ENCODE data around the gene FHL2.

FHL2 gene

DNA sequence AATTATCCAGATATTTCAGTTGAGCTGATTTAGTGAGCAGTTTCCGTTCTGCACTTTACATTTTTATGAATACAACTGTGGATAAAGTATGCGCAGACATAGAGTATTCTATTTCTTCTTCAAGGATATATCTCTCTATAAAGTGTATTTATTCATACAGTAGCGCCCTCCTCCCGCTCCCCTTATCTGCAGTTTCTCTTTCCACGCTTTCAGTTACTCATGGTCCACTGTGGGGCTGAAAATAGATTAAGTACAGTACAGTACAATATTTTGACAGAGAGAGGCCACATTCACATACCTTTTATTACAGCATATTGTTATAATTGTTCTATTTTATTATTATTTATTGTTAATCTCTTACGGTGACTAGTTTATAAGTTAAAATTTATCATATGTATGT is 19.7 kb upstream of the FHL2 start:
- Histone ChIP-seq H3K9me3 (ENCODE audit: control insufficient read depth, insufficient read depth, low read depth, low read length) (peaks cover 6% of the 10 kb centered on the region; the same call in 1 of the 2 replicates), H3K9ac (ENCODE audit: low read length) (no peak overlapping the region), H3K4me1 (ENCODE audit: control insufficient read depth, insufficient read depth, low read length) (no peaks in the 10 kb centered on the region), H3K4me3 (ENCODE audit: low read depth, low read length) (no peak overlapping the region), H3K27me3 (ENCODE audit: control insufficient read depth, insufficient read depth, low read length) (no peaks in the 10 kb centered on the region), H3K36me3 (ENCODE audit: control insufficient read depth, insufficient read depth, low read length) (no peaks in the 10 kb centered on the region), H3K27ac (ENCODE audit: low read depth, low read length) (no peak overlapping the region)

DNA sequence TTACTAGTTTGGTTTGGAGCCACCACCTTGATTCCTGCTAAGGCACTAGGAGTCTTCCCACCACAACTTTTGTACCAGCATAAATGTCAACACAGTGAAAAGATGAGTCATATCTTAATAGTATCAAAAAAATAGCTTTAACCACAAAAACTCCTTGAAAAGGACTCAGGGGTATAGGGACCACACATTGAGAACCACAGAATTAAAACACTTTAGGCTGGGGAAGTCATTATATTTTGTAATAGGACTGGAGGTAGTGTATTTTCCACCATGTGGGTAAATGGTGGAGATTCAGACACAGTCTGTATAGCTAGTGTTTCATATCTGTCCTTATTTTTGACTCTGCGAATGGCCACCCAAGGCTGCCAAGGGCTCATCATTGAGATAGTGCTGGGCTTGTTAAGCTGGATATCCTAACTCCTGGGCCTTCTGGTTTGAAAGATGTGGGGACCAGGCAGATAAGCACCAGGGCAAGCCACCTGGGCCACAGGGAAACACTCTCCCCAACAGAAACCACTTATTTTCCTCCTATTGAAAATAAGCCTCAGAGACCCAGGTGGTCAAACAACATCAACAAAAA is 19.1 kb upstream of the FHL2 start:
- Histone ChIP-seq H3K4me1 (ENCODE audit: control insufficient read depth, insufficient read depth, low read length) (no peaks in the 10 kb centered on the region), H3K36me3 (ENCODE audit: control insufficient read depth, insufficient read depth, low read length) (no peaks in the 10 kb centered on the region), H3K9me3 (ENCODE audit: control insufficient read depth, insufficient read depth, low read depth, low read length) (peaks cover 6% of the 10 kb centered on the region; the same call in 1 of the 2 replicates), H3K27ac (ENCODE audit: low read depth, low read length) (no peak overlapping the region), H3K4me3 (ENCODE audit: low read depth, low read length) (no peak overlapping the region), H3K27me3 (ENCODE audit: control insufficient read depth, insufficient read depth, low read length) (no peaks in the 10 kb centered on the region), H3K9ac (ENCODE audit: low read length) (no peak overlapping the region)

DNA sequence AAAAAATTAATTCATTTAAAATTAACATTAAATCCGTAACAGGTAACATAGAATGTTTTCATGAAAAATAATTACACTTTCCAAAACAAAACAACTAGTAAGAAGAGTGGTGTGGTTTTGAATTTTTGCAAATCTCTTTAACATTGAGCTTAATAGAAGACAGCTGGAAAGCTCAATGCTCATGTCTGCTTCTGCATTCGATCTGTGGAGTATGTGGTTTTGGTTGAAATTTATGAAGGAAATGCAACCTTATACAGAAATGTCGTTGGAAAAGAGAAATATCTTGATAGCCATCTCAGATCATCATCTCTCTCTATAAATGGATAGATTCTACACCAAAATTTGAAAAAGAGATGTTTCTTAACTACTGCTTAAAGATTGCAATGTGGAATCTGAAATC is 17.3 kb upstream of the FHL2 start:
- Histone ChIP-seq H3K9ac (ENCODE audit: low read length) (no peak overlapping the region), H3K27me3 (ENCODE audit: control insufficient read depth, insufficient read depth, low read length) (no peaks in the 10 kb centered on the region), H3K27ac (ENCODE audit: low read depth, low read length) (no peak overlapping the region), H3K9me3 (ENCODE audit: control insufficient read depth, insufficient read depth, low read depth, low read length) (peaks cover 6% of the 10 kb centered on the region; the same call in 1 of the 2 replicates), H3K4me3 (ENCODE audit: low read depth, low read length) (no peak overlapping the region), H3K4me1 (ENCODE audit: control insufficient read depth, insufficient read depth, low read length) (no peaks in the 10 kb centered on the region), H3K36me3 (ENCODE audit: control insufficient read depth, insufficient read depth, low read length) (no peaks in the 10 kb centered on the region)

DNA sequence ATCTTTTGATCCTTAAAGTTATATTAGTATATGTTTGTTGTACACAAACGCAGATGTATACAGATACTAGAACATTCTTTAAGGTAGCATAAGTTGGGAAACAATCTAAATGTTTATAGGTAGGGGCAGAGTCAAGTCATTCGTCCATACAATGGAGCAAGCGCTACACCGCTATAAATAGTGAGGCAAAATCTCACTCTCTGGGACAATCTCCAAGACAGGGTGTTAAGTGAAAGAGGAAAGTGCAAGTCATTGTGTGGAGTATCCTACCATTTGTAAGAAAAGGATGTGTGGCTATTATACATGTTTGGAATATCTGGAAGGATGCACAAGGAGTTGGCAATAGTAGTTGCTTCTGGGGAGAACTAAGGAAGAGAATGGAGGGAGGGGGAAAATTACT is 16.2 kb upstream of the FHL2 start:
- H3K9me3 ChIP-seq (ENCODE audit: control insufficient read depth, insufficient read depth, low read depth, low read length), result peaks cover 3% of the 10 kb centered on the region; the same call in 1 of the 2 replicates
- no peaks in the 10 kb centered on the region for H3K4me1 ChIP-seq (ENCODE audit: control insufficient read depth, insufficient read depth, low read length)
- H3K27me3 ChIP-seq (ENCODE audit: control insufficient read depth, insufficient read depth, low read length), result no peaks in the 10 kb centered on the region
- no peak overlapping the region for H3K9ac ChIP-seq (ENCODE audit: low read length)
- H3K36me3 ChIP-seq (ENCODE audit: control insufficient read depth, insufficient read depth, low read length), result no peaks in the 10 kb centered on the region
- no peak overlapping the region for H3K27ac ChIP-seq (ENCODE audit: low read depth, low read length)
- no peak overlapping the region for H3K4me3 ChIP-seq (ENCODE audit: low read depth, low read length)

DNA sequence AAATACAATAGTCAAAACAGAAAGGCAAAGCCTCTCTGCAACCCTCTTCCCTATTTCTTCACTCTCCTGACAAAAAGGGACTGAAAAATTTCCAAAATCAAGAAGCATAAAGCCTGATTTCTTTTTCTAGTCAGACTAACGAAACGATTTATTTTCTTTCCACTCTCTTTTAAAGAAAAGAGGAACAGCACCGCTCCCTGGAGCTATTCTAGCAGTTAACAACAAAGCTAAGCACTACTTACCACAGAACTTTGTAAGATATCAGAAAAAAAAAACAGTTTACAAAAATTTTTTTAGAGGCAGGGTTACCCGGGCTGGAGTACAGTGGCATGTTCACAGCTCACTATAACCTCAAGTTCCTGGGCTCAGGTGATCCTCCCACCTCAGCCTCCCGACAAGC is 14.4 kb upstream of the FHL2 start:
- Histone ChIP-seq H3K9ac (ENCODE audit: low read length) (no peak overlapping the region), H3K4me1 (ENCODE audit: control insufficient read depth, insufficient read depth, low read length) (no peaks in the 10 kb centered on the region), H3K4me3 (ENCODE audit: low read depth, low read length) (no peak overlapping the region), H3K27me3 (ENCODE audit: control insufficient read depth, insufficient read depth, low read length) (no peaks in the 10 kb centered on the region), H3K9me3 (ENCODE audit: control insufficient read depth, insufficient read depth, low read depth, low read length) (no peaks in the 10 kb centered on the region), H3K27ac (ENCODE audit: low read depth, low read length) (no peak overlapping the region), H3K36me3 (ENCODE audit: control insufficient read depth, insufficient read depth, low read length) (no peaks in the 10 kb centered on the region)

DNA sequence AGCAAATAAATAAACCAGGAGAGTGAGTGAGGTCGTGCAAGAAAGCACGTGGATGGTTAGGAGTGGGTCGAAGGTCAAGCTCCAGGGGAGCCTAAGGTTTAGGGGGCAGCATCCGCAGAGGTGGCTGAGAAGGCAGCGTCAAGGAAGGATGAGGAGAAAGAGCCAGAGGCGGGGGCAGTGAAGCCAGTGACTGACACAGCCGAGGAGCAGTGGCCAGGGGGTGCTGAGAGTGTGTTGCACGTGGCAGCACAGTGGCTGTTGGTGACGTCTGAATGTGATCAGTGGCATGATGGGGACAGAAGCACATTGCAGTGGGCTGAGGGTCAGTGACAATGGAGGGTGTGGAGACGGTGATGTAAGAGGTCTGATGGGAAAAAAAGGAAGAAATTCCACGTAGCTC is 13.7 kb upstream of the FHL2 start:
- Histone ChIP-seq H3K4me1 (ENCODE audit: control insufficient read depth, insufficient read depth, low read length) (no peaks in the 10 kb centered on the region), H3K9me3 (ENCODE audit: control insufficient read depth, insufficient read depth, low read depth, low read length) (no peaks in the 10 kb centered on the region), H3K36me3 (ENCODE audit: control insufficient read depth, insufficient read depth, low read length) (no peaks in the 10 kb centered on the region)

DNA sequence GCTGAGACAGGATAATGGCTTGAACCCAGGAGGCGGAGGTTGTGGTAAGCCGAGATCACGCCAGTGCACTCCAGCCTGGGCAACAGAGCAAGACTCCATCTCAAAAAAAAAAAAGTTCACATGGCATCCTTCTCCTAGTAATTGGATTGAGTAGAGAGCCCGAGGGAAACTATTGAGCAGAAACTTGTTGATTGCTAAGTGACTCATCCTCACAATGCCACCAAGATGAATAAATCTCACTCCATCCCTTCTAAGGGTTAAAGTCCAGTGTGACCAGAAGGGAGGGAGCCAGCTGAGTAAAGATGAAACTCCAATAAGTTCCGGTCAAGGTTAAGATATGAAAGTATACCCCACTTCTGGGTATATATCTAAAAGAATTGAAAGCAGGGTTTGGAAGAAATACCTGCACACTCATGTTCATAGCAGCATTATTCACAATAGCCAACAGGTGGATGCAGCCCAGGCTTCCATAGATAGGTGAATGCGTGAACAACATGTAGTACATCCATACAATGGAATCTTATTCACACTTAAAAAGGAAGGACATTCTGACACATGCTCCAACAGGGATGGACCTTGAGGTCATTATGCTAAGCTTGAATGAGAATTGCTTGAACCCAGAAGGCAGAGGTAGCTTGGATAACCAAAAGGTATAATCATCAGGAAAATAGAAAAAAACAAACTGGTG is 13.0 kb upstream of the FHL2 start:
- Histone ChIP-seq H3K9me3 (ENCODE audit: control insufficient read depth, insufficient read depth, low read depth, low read length) (no peaks in the 10 kb centered on the region), H3K4me1 (ENCODE audit: control insufficient read depth, insufficient read depth, low read length) (no peaks in the 10 kb centered on the region), H3K4me3 (ENCODE audit: low read depth, low read length) (no peak overlapping the region), H3K36me3 (ENCODE audit: control insufficient read depth, insufficient read depth, low read length) (no peaks in the 10 kb centered on the region), H3K27me3 (ENCODE audit: control insufficient read depth, insufficient read depth, low read length) (no peaks in the 10 kb centered on the region), H3K27ac (ENCODE audit: low read depth, low read length) (no peak overlapping the region), H3K9ac (ENCODE audit: low read length) (no peak overlapping the region)

More for the DNA sequence above, 13.7 kb upstream of the FHL2 start:
- H3K27me3 ChIP-seq (ENCODE audit: control insufficient read depth, insufficient read depth, low read length), result no peaks in the 10 kb centered on the region
- no peak overlapping the region for H3K4me3 ChIP-seq (ENCODE audit: low read depth, low read length)
- H3K9ac ChIP-seq (ENCODE audit: low read length), result no peak overlapping the region
- H3K27ac ChIP-seq (ENCODE audit: low read depth, low read length), result no peak overlapping the region

DNA sequence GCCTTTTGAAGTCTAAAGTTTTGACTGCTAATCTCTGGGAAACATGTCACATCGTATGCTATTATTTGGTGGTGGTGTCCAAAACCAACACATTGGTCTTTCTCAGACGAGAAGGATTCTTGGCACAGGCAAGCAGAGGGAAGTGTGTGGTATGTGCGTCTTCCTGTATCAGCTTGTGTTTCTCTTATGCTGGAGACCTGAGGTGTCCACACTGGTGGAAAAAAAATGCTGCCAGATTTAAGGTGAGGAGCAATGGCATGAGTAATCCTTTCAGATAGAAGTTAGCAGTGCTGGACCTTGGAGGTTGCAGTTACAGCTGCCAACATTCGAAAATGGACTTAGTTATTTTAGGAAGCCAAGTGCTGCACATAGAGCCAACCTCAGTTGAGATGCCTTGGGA is 11.7 kb upstream of the FHL2 start:
- H3K4me1 ChIP-seq (ENCODE audit: control insufficient read depth, insufficient read depth, low read length), result no peaks in the 10 kb centered on the region
- H3K4me3 ChIP-seq (ENCODE audit: low read depth, low read length), result no peak overlapping the region
- H3K27ac ChIP-seq (ENCODE audit: low read depth, low read length), result no peak overlapping the region

DNA sequence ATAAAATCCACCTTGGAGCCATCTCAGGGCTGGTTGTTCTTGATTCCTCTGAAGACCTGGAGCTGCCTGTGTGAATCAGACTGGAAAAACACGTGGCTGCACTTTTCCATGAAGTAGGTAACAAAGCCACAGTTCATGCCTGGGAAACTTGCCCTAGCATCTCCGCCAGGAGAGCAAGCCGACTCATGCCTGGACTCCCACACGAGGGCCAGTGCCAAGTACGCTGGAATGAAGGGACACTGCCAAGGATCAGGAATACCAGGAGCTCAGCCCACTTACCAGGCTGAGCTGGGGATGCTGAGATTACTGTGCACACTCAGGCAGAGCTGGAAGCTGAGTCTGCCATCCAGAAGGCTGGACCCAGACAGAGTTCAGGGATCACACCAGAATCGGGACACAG is 10.9 kb upstream of the FHL2 start:
- Histone ChIP-seq H3K9me3 (ENCODE audit: control insufficient read depth, insufficient read depth, low read depth, low read length) (no peaks in the 10 kb centered on the region), H3K27me3 (ENCODE audit: control insufficient read depth, insufficient read depth, low read length) (no peaks in the 10 kb centered on the region), H3K27ac (ENCODE audit: low read depth, low read length) (no peak overlapping the region), H3K9ac (ENCODE audit: low read length) (no peak overlapping the region), H3K4me1 (ENCODE audit: control insufficient read depth, insufficient read depth, low read length) (no peaks in the 10 kb centered on the region), H3K4me3 (ENCODE audit: low read depth, low read length) (no peak overlapping the region), H3K36me3 (ENCODE audit: control insufficient read depth, insufficient read depth, low read length) (no peaks in the 10 kb centered on the region)

More for the DNA sequence above, 11.7 kb upstream of the FHL2 start:
- Histone ChIP-seq H3K27me3 (ENCODE audit: control insufficient read depth, insufficient read depth, low read length) (no peaks in the 10 kb centered on the region), H3K9ac (ENCODE audit: low read length) (no peak overlapping the region), H3K9me3 (ENCODE audit: control insufficient read depth, insufficient read depth, low read depth, low read length) (no peaks in the 10 kb centered on the region), H3K36me3 (ENCODE audit: control insufficient read depth, insufficient read depth, low read length) (no peaks in the 10 kb centered on the region)

DNA sequence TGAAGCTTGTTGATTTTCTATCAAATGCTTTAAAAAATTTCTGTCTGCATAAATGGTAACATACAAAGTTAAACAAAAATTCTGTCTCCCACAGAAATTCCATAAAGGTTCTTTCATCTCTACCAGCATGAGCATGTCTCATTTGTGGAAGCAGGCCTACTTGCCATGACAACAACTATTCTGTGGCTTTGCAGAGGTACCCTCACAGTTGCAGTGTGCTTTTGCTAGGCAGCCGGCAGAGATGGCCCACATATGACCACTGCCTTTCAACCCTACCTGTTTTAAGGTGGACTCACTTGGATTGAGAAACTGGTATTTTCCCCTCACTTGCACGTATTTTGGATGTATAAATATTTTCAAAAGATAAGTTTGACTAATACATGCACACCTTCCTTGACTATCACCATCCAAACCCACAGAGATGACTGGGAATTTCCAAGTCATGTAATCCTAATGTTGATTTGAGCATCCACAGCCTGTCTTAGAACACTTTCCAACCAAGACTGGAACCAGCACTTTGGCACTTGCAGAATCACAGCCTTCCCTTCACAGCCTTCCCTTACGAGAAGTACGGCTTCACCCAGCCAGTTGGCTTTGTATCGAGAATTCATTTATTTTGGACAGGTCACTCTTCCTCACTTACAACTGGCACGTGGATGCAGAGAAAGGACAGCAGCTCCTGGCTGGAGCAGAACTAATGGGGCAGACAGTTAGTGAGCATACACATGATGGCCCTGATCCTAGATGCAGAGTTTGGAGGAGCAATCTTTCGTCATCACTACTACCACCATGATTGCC is 9.3 kb upstream of the FHL2 start:
- peaks cover 14% of the 10 kb centered on the region for H3K4me1 ChIP-seq (ENCODE audit: control insufficient read depth, insufficient read depth, low read length)
- H3K27me3 ChIP-seq (ENCODE audit: control insufficient read depth, insufficient read depth, low read length), result no peaks in the 10 kb centered on the region
- H3K27ac ChIP-seq (ENCODE audit: low read depth, low read length), result no peak overlapping the region
- no peak overlapping the region for H3K4me3 ChIP-seq (ENCODE audit: low read depth, low read length)
- no peak overlapping the region for H3K9ac ChIP-seq (ENCODE audit: low read length)
- no peaks in the 10 kb centered on the region for H3K36me3 ChIP-seq (ENCODE audit: control insufficient read depth, insufficient read depth, low read length)
- H3K9me3 ChIP-seq (ENCODE audit: control insufficient read depth, insufficient read depth, low read depth, low read length), result no peaks in the 10 kb centered on the region

DNA sequence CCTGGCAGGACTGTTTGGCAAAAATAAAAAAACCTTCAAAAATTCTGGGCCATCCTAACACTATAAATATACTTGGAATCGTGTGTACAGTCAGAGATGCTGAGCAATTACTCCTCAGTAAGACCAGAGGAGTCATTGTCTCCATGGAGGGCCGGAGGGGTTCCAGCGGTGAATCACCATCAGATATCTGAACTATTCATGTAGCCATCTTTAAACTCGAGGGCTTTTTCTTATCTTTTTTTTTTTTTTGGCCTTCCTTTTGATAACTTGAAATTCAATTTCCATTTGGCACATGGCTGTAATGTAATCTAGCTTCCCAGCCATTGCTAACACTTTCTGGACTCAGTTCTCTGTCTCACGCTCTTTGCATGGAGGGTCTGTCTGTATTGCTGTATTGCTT is 7.4 kb upstream of the FHL2 start:
- H3K27ac ChIP-seq (ENCODE audit: low read depth, low read length), result no peak overlapping the region
- H3K4me1 ChIP-seq (ENCODE audit: control insufficient read depth, insufficient read depth, low read length), result peaks cover 15% of the 10 kb centered on the region
- H3K36me3 ChIP-seq (ENCODE audit: control insufficient read depth, insufficient read depth, low read length), result no peaks in the 10 kb centered on the region
- H3K27me3 ChIP-seq (ENCODE audit: control insufficient read depth, insufficient read depth, low read length), result no peaks in the 10 kb centered on the region
- no peaks in the 10 kb centered on the region for H3K9me3 ChIP-seq (ENCODE audit: control insufficient read depth, insufficient read depth, low read depth, low read length)
- H3K9ac ChIP-seq (ENCODE audit: low read length), result no peak overlapping the region
- no peak overlapping the region for H3K4me3 ChIP-seq (ENCODE audit: low read depth, low read length)
